Stimulated activated CD8-positive, alpha-beta memory T cell treated with anti-CD3 and anti-CD28 coated beads, Interleukin-2, amount 100 ng/mL, for 48 hours (primary cell): ENCODE results near the gene CRABP1.

Source experiments
- DNase-seq, 2 donors: peaks; one replicate each; pipeline ENCODE4 v3.0.0-alpha.2; 2020; ENCODE audit warnings: low read depth in 2 of 2

Gene CRABP1

DNA sequence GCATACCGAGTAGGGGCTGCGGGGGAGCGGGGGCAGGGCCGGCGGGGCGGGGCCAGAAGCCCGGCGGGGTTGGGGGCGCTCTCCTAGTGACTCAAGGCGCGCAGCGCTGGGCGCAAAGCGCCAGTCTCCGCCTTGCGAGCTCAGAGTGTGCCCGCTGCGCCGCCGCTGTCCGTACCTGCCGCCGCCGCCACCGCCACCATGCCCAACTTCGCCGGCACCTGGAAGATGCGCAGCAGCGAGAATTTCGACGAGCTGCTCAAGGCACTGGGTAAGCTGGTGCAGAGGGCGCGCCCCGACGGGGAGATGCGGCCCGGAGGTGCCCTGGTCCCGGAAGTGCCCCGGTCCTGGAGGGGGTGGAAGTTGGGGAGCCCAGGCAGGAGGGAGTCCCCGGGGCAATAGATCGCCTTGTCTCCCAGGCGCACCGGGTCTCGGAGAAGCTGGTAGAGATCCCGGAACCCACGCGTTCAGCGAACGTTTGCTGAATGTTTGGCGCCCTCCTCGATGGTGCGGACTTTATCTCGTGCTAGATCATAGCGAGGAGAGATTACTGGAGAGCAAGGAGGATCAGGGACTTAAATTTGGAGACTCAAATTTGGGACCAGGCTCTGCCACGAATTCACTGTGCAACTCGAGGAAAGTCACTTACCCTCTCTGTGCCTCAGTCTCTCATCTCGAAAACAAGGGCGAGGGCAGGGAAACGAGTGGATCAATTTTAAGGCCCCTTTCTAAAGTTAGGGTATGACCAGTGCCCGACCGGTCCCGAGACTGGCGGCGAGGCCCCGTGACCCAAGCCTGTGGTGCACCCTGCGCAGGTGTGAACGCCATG, at the start of gene CRABP1:
Gene CRABP1 (plus strand): TSS at position 123 of the 826 bp plus-strand sequence. CDS start 76 bp downstream, at position 199.
- DNase-seq = no peak

DNA sequence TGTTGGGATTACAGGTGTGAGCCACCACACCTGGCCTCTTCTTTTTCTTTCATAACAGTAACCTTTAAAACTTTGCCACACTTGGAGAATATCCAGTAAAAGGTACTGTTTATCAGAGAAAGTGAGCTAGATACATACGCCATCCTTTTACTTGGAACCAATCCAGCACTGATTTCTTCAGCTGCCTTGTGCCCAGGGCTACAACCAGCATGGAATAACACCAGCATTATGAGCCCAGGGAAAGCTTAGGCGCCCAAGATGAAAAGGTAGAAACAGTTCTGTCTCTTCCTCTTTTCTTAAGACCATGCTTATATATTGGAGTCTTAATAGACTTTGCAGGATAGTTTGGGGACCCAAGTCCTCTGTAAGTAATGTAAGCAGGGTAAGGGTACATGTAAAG, 49.1 kb upstream of the CRABP1 start:
- no peak for DNase-seq

DNA sequence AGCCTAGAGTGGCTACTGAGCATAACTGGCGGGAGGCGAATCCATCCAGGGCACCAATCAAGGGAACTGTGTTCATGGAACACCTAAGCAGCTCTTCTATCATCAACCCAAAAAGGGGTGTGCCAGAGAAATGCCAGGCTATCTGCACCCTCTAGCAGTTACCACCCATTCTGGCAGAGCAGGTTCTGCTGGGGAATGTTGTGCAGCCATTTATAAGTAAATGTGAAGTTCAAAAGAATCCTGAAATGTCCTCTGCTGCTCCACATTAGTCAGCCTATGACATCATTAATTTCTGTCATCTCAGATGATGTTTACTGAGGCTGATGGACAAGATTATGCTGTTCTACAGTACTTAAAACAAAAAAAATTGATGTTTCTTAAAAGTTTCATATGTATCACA, 48.5 kb upstream of the CRABP1 start:
- DNase-seq = no peak

DNA sequence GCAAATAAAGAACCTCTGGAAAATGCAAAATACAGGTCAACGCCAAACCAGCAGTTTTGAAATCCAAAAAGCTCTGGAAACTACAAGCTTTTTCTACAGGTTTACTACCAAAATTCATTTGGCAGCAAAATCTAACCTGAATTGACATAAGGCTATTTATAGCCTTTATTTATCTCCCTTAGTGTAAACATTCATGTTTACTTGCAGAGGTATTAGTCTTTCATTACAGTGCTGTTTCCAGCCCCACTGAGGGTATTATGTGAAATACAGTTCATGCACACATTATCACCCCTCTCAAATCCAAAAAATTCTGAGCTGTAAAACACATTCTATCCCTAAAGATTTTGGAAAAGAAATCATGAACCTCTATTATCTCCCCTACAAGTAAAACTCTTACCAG, 47.9 kb upstream of the CRABP1 start:
- no peak for DNase-seq

GRCh38 chr15:78299101-78299930, 40.8 kb upstream of the CRABP1 start, which contains the start of gene SKIC8:
Gene SKIC8 (minus strand): TSS chr15:78299609. CDS start chr15:78295686, 3,923 bp downstream.
- peak; percentile 87 for DNase-seq

- DNase-seq = no peak
Measured at GRCh38 chr15:78301326-78301725, 38.8 kb upstream of the CRABP1 start.

DNA sequence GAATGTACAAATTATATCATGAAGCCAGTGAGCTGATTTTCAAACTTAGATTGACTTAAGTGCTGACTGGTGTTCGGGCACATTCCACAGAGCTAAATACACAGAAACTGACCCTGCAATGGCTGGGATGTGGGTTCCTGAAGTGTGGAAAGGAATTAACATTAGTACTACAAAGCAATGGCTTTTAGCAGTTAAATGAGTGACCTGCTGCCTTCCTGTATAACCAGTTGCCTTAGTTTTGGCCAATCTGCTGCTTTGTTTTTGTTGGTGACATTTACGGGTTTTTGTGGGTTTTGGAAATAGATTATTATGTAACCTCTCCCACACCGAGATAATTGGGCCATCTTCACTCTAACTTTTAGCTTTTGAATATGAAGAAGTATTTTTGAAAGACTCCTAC, 38.3 kb upstream of the CRABP1 start:
- no peak for DNase-seq

GRCh38 chr15:78302579-78303312, 37.4 kb upstream of the CRABP1 start:
- DNase-seq = no peak

DNA sequence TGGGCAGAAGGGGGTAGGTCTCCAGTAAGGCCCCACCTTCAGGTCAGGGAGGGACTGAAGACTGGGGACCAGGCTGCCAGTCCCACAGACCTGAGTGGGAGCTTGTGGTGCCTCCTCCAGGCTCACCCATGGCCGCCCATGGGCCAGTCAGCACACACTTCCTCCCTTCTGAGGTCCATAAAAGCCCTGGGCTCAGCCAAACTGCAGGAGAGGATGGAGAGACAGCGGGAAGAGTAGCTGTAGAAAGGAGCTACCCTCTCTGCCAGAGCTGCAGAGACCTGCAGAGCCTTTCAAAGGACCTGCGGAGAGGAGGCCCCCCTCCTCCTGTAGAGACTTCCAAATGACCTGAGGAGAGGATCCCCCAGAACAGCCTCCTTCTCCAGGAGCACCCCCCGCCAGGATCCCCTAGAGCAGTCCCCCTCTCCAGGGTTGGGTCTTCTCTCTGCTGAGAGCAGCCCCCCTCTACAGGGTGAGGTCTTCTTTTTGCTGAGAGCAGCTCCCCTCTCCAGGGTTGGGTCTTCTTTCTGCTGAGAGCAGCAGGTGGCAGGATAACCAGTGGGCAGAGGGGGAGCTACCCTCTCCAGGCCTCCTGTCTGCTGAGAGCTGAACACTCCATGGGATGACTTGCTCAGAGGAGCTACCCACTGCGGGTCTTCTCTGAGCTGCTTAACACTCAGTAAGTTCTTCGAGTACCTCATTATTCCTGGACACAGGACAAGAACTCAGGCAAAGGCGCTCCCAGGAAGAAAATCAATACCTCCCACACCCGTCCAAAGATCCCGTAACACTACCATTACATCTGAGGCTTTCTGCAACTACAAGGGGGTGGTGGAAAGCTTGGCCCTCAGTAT, 35.7 kb upstream of the CRABP1 start:
- DNase-seq = no peak

- no peak for DNase-seq
Measured at GRCh38 chr15:78306176-78306774, 33.9 kb upstream of the CRABP1 start.

- no peak for DNase-seq
Measured at GRCh38 chr15:78307976-78308375, 32.2 kb upstream of the CRABP1 start.

DNA sequence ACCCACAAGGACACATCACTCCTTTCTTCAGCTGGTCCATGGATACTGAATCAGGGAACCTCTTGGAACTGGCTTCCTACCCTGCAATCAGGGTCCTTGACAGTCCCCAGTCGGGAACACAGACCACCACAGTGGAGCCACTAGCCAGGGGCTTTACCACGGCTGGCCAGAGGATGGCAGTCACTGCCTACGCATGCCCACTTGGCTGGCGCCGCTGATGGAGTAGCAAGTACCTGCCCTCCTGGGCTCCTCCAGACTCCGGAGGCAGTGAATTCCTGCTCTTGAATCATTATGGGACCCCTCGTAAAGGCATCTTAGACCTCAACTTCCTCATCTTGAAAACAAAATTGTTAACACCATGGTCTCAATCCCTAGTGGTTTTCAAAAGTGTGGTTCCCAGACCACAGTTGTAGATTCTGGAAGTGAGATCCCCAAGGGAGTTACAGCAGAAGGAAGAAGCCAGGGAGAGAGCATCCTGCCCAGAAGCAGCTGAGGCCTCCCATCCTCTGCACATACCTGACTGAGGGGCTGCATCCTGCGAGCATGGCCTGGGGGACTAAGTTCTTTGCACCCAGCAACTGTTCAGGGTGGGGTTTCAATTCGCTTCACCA, 31.6 kb upstream of the CRABP1 start:
- DNase-seq = peak; percentile 47 to 62

- DNase-seq = no peak
Measured at GRCh38 chr15:78311292-78311691, 28.9 kb upstream of the CRABP1 start.

DNA sequence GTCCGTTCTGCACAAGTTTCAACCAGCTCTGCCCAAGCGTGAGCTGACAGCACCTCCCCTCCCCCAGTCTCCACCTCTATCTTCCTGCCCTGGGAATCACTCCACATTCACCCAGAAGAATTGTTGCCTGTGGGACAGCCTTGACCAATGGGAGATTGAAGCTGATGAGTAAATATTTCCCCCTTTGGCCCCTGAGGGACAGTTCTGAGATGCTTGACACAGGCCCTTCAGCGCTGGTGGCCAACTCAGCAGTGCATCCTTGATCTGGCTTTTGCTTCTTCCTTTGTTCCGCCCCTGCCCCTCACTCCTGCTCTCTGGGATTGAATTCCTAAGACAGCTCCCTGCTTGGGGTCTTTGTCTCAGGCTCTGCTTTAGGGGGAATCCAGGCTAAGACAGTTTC, 27.6 kb upstream of the CRABP1 start:
- DNase-seq = no peak

GRCh38 chr15:78312957-78313356, 27.2 kb upstream of the CRABP1 start:
- DNase-seq = no peak

- no peak for DNase-seq
Measured at GRCh38 chr15:78313383-78313782, 26.8 kb upstream of the CRABP1 start.

GRCh38 chr15:78314181-78314581, 26.0 kb upstream of the CRABP1 start:
- no peak for DNase-seq

- DNase-seq = no peak
Measured at GRCh38 chr15:78315686-78316282, 24.4 kb upstream of the CRABP1 start.

DNA sequence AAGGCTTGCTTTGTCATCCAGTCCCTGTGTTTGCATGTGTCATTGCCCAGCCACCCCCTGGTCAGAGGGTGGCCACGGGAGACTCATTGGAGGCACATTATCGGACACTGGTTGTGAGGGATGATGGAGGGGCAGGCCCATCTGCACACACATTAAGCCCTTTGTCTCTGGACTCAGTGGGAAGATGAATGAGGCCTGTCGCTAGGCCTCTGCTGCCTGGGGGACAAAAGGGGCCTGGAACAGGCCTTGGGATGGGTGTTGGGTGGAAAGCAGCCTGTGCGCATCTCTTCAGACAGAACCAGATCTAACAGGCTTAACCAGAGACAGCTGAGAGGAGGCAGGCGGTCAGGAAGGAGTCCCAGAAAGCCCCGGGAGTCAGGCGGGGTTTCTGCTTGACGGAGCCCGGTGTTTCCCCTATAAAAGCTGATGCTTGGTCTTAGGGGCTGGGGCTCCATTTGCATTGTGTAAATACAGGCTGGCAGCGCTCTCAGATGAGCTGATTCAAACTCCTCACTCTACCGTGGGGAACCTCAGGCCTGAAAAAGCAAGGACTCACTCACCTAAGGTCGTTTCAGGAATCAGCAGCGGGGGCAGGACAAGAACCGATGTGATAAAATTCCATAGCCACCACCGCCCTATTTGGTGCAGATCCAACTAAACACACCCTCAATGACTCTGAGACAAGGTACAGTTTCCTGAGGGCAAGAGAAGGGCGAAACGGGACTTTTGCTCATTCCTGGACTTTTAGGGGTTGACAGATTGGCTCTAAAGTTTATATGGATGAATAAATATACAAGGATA, 23.7 kb upstream of the CRABP1 start:
- no peak for DNase-seq
